Measurements from ENCODE around the gene DNAJC5.
"Not testable (repeated sequence)": the region's sequence is repeated elsewhere in the genome, so short reads cannot be mapped to it uniquely, and the experiment has no call there.

The DNAJC5 gene

DNA sequence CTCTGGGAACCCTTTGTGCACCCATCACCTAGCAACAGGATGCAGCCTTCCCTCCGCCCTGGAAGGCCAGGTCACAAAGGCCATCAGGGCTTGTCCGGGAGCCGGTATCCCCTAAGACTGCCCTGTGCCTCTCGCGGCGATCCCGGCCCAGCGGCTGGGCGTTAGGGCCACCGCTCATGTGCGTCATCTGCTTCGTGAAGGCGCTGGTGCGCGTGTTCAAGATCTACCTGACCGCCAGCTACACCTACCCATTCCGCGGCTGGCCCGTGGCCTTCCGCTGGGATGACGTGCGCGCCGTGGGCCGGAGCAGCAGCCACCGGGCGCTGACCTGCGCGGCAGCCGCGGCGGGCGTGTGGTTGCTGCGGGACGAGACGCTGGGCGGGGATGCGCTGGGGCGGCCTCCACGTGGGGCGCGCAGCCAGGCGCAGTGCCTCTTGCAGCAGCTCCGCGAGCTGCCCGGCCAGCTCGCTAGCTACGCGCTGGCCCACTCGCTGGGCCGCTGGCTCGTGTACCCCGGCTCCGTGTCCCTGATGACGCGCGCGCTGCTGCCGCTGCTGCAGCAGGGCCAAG is 33.5 kb upstream of the DNAJC5 start, which contains the start of gene ABHD16B:
Gene ABHD16B (plus strand): TSS at position 134 of the 570 bp plus-strand sequence. CDS start 43 bp downstream, at position 177.
- no peak for DNase-seq (ENCODE audit: low read depth in 3 of 3)

DNA sequence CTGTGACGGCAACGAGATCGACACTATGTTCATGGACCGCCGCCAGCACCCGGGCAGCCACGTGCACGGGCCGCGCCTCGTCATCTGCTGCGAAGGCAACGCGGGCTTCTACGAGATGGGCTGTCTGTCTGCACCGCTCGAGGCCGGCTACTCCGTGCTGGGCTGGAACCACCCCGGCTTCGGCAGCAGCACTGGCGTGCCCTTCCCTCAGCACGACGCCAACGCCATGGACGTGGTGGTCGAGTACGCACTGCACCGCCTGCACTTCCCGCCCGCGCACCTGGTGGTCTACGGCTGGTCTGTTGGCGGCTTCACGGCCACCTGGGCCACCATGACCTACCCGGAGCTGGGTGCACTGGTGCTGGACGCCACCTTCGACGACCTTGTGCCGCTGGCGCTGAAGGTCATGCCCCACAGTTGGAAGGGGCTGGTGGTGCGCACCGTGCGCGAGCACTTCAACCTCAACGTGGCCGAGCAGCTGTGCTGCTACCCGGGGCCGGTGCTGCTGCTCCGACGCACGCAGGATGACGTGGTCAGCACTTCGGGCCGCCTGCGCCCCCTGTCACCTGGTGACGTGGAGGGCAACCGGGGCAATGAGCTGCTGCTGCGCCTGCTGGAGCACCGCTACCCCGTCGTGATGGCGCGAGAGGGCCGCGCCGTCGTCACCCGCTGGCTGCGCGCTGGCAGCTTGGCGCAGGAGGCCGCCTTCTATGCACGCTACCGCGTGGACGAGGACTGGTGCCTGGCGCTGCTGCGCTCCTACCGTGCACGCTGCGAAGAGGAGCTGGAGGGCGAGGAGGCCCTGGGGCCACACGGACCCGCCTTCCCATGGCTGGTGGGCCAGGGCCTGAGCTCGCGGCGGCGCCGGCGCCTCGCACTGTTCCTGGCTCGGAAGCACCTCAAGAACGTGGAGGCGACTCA is 32.7 kb upstream of the DNAJC5 start:
- DNase-seq (ENCODE audit: low read depth in 3 of 3): no peak

DNA sequence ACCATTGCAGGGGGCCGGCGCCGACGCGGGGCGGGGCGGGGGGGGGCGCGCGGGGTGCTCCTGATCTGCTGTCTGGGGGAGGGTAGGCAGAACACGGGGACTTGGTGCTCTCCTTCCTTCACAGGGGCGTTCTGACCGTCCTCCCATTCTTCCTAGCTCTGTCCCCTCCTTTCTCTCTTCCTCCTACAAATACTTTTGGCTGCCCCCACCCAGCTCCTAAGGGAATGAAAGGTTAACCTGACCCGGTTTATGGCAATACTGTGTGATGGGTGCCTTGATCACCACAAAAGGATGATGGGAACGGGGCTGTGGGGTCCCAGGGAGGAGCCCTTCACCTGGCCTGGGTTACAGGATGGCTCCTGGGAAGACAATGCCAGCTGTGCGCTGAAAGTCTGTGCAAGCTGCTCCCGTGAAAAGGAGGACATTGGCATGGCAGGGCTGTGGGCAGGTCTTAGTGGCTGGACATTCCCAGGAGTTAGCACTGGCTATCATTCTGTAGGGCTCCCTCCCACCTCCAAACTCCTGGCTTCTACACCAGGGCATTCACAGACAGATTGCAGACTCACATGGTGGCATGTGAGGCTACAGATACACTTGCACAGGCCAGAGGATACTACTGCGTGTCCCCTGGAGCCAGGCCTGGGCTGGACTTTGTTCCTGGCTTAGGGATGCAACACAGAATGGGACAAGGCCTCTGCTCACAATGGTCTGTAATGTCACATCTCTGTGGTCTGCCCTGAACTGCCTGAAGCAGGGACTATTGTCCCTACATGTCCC is 31.7 kb upstream of the DNAJC5 start:
- DNase-seq (ENCODE audit: low read depth in 3 of 3): no peak

DNA sequence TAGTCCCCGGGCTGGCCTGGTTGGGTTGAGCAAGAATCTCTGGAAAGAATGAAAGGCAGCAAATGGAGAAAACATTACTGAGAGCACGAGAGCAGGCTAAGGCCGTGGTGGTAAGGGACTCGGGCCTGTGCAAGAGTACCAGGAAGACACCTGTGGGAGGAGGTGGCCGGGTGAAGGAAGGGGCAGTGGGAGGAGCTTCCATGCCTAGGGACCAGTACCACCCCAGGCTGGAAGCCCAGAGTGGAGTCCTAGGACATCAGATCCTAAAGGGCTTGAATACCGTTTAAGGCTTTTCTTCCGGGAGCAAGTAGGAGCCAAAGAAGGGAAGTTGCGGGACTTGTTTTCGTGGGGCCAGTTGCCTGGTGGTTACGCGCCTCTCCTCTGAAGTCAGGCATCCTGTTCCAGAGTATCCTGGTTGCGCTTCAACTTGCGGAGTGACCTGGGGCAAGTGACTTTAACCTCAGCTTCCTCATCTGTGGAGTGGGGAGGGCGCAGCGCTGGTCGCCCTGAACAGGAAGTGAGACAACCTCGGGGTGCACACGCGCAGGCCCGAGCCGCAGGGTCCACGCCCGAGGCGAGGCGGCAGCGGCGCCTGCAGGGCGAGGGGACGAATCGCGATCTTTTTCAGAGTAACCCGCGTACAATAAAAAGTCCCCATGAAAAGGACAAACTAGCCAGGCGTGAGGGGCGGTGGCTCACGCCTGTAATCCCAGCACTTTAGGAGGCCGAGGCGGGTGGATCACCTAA is 31.0 kb upstream of the DNAJC5 start:
- peak; percentile 55 to 66 (median 61) for DNase-seq (ENCODE audit: low read depth in 3 of 3)

DNA sequence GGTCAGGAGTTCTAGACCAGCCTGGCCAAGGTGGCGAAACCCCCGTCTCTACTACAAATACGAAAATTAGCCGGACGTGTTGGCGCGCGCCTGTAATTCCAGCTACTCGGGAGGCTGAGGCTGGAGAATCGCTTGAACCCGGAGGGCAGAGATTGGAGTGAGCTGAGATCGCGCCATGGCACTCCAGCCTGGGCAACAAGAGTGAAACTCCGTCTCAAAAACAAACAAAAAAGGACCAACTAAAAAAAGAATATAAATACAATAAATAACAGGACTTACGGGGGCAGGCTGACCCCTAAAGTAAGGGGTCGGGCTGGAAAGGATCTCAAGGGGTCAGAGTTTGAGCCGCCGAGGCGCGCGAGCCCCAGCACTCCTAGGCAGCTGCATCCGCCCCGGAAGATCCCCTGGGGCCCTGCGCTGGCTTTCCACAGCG is 30.4 kb upstream of the DNAJC5 start:
- no peak for DNase-seq (ENCODE audit: low read depth in 3 of 3)

DNA sequence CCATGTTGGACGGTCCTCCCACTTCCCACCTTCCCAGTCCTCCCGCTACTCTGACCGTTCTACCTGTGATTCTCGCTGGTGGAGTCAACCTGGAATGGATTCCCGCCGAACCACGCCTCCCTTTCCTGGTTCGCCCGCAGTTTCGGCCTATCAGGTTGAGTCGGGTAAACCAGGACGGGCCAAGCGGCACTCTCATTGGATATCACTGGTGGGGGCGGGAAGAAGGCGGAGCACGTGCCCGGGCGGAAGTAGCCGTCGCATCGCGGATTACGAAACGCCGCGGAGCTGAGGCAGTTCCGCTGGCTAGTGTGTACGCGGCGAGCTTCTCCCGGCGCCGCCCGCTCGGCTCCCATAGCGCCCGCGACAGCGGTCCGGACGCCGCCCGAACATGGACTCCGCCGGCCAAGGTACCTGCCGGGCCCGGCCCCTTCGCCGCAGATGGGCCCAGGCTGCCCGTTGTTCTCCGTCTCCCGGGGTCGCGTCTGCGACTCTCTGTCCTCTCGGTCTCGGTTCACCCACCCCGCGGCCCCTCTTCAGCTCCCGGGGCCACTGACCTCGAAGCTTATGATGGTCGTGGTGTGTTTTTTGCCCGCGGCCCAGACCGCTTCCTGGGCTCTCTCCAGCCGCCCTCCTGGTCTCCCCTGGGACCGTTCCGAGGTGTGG is 29.8 kb upstream of the DNAJC5 start, which contains the start of gene TPD52L2:
Gene TPD52L2 (plus strand): TSS at position 293 of the 663 bp plus-strand sequence. CDS start 96 bp downstream, at position 389.
- peak; percentile 96 to 97 (median 97) for DNase-seq (ENCODE audit: low read depth in 3 of 3)

DNA sequence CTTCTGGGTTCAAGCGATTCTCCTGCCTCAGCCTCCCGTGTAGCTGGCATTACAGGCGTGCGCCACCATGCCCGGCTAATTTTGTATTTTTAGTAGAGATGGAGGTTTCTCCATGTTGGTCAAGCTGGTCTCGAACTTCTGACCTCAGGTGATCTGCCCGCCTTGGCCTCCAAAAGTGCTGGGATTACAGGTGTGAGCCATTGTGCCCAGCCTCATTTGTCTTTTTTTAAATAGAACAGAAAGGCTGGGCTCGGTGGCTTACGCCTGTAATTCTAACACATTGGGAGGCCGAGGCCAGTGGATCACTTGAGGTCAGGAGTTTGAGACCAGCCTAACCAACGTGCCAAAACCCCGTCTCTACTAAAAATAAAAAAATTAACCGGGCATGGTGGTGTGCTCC is 27.9 kb upstream of the DNAJC5 start:
- not testable (repeated sequence) for DNase-seq (ENCODE audit: low read depth in 3 of 3)

DNA sequence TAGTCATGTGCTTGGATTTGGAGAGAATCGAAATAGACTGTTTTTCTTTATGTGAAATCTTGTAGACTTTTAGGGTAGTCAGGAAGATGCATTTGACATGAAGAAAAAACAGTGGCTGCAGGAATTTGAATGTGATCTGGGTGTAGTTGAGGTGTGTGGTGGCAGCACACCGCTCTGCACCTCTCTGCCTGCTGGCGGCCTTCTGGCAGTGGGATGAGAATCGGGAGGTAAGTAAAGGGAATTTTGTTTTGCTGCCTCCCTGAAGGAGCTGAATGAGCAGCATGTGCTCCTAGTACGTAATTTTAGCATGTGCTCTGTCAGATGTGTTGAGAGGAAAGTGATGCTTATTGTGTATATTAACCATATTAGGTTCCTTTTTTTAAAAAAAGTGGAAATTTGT is 26.7 kb upstream of the DNAJC5 start:
- DNase-seq (ENCODE audit: low read depth in 3 of 3): no peak

DNA sequence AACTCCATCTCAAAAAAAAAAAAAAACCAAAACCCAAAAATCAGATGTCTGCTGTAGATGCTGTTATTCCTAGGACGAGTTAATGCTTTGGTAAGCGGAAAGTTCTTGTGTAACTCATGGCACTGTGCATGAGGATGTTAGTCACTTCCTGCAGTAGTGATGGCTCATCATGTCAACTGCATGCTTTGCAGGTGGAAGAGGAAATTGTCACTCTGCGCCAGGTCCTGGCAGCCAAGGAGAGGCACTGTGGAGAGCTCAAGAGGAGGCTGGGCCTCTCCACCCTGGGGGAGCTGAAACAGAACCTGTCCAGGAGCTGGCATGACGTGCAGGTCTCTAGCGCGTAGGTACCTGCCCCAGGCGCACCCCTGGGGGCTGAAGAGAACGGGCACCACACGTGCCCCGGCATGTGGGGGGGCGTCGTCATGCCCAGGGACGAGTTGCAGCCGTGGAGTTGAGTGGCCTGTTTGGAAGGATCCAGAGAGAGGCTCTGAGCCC is 21.4 kb upstream of the DNAJC5 start:
- DNase-seq (ENCODE audit: low read depth in 3 of 3): peak in 1 of 3 donors; percentile 51

DNA sequence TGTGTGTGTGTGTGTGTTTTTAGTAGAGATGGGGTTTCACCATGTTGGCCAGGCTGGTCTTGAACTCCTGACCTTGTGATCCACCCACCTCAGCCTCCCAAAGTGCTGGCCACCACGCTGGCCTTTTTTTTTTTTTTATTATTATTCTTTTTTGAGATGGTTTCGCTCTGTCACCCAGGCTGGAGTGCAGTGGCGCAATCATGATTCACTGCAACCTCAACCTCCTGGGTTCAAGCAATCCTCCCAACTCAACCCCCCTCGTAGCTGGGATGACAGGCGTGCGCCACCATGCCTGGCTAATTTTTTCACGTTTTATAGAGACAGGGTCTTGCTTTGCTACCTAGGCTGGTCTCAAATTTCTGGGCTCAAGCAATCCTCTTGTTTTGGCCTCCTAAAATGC is 20.7 kb upstream of the DNAJC5 start:
- DNase-seq (ENCODE audit: low read depth in 3 of 3): not testable (repeated sequence)

DNA sequence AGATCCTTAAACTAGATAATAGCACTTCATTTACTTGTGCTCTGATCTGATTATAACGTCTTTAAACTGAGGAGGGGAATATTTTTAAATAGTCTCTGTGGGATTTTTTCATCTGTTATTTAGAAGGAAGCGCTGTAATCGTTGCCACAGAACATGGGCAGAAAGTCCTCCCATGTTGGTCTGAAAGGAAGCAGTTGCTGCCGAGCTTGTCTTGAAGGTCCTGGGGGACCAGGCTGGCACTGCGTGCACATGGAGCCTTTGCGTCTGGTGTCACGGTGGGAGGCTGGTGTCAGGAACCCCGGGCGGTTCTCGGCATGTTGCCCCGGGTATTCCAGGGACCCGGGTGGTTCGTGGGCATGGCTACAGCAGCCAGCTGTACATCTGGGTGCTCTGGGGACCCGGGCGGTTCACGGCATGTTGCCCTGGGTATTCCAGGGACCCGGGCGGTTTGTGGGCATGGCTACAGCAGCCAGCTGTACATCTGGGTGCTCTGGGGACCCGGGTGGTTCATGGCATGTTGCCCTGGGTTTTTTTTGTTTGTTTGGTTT is 18.4 kb upstream of the DNAJC5 start:
- no peak for DNase-seq (ENCODE audit: low read depth in 3 of 3)

DNA sequence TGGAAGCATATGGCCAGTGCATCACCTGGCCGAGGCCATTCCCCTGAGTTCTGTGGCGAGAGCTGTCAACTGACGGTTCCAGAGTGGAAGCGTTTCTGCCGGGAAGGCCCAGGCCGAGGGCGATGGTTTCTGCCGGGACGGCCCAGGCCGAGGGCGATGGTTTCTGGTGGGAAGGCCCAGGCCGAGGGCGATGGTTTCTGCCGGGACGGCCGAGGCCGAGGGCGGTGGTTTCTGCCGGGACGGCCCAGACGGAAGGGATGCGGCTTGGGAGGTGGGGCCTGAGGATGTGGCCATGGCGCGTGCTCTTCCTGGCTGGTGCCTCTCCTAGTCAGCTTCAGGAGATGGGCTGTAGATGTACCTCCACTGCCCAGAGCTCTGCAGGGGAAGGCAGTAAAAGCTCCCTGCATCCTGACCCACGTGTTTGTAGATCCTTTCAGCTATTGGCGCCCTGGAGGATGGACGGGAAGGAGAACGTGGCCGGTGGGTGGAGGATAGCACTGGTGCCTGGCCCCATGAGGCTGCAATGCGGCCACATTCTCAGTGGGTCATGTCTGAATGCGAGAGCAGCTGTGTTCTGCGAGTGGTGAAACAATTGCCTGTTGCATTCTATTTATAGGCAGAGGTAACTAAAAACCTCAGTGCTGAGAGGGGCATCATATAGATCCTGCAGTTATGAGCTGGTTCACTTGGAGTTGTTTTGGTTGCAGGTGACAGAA is 17.0 kb upstream of the DNAJC5 start:
- DNase-seq (ENCODE audit: low read depth in 3 of 3): no peak

DNA sequence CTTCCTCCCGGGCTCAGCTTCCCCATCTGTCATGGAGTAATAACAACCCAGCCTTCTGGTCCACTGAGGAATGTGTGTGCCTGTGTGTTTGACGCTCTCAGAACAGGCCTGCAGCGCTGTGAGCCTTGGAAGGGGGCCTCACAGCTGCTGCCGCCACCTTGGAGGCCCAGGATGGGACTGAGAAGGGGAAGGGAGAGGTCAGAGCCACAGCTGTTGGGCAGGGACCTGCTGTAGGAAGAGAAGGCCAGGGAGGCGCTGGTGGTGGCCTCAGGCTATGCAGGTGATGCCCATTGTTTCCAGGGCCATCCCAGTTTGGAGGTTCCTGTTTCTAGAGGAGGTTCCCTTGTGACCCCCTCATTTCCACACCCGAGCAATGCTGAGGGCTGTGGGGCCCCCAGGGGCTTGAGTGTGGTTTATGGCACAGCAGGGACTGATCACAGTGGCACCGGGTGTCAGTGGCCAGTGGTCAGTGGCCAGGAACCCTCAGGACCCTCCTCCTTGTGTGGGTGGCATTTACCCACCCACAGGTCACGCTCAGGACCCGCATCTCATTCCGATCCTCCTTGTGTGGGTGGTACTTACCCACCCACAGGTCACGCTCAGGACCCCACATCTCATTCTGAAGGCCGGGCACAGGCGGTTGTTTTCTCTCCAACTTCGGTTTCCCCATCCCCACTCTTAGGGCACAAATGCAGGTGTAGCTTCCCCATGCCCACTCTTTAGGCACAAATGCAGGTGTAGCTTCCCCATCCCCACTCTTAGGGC is 15.8 kb upstream of the DNAJC5 start:
- no peak for DNase-seq (ENCODE audit: low read depth in 3 of 3)

DNA sequence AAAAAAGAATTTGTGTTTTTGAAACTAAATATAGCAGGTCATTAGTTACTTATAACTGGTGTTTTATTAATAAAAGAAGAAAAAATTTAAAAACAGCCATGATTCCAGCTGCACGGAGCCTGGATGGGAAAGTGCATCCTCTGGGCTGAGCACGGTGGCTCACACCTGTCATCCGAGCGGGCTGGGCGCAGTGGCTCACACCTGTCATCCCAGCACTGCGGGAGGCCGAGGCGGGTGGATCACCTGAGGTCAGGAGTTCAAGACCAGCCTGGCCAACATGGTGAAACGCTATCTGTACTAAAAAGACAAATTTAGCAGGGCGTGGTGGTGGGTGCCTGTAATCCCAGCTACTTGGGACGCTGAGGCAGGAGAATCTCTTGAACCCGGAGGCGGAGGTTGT is 14.0 kb upstream of the DNAJC5 start:
- DNase-seq (ENCODE audit: low read depth in 3 of 3): not testable (repeated sequence)

DNA sequence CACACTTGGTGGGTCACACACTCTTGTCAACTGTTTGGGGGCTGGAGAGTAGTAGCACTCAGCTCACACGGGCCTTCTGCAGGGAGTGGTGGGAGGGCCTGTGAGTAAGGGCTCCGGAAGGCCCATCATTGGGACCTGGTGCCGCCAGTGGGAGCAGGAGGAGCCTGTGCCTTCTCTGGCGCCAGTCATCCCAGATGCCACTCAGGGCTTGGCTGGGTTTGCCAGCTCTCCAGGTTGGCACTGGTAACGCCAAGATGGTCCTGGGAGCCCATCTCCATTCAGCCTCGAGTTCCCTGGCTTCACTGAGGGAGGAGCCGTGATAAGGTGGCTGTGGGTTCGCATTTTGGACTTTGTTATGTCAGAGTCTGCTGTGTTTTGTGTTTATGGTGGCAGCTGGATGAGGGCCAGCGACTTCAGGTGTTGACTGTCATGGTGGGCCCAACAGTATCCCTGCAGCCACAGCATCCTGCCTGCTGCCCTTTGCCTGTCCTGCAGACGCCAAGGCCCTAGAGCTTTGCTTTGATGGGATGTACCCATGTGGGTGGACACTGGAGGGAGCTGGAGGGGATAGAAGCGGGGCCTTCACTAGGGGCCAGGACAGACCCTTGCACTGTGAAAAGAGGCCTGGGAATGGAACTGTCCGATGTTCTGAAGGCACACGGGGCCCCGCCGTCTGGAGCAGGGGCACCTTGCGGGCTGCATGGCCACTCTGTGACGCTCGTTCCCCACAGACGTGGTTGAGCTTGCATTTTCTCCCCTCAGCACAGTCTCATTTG is 13.3 kb upstream of the DNAJC5 start:
- DNase-seq (ENCODE audit: low read depth in 3 of 3): no peak

DNA sequence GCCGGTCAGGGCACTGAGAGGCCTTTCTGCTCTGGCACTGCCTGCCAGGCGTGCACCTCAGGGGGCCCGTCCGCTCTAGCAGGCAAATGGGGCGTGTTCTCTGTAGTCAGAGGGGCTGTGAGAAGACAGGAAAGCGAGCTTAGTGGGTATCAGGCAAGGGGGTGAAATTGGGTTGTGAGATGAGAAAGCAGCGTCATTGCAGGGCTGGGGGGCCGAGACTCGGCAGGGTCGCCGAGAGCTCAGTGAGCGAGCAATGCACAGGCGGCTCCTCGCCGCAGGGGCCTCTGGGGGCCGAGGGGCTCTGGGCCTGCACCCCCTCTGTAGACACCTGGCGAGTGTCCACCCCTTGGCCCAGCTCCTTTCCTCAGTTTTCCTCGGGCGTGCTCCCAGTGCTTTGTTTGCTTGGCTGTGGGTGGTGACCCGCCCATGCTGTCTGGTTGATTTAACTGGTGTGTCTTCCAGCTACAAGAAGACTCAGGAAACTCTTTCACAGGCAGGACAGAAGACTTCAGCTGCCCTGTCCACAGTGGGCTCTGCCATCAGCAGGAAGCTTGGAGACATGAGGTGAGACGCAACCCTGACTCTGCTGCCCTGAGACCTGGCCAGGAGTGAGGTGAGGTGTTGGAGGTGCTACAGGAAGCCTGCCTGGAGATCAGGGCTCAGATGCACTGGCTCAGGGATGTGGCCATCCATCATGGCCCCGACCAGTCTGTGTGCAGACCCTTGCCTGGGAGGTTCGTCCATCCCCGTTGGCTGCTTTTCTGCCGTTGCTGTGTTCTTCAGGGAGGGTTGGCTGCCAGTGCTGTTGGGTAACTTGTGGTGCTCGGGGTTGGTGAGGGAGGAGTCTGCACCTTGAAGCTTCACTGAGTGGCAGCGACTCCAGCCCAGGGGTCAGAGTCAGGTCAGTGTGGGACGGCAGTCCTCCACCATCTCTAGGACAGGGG is 12.4 kb upstream of the DNAJC5 start:
- DNase-seq (ENCODE audit: low read depth in 3 of 3): no peak

DNA sequence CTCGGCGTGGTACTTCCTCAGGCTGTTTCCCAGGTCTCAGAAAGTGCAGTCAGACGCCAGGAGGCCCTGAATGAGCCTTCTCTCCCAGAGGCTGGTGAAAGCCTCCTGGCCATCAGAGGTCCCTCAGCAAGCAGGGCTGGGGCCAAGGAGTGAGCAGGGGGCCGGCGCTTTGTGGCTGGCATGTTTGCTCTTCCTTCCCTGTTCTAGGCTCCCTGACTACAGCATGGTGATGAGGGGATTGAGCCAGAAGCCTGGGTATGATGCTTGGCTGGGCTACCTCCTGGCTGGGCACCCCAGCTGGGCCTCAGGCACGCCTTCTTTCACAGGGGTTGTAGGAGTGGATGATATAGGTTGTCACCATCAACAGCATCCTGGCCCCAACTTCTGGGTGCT is 11.7 kb upstream of the DNAJC5 start:
- no peak for DNase-seq (ENCODE audit: low read depth in 3 of 3)
